SK-N-SH treated with all-trans-retinoic acid at 6 μM for 48 hours (cell line): ENCODE measurements around the gene LENEP.

Experiments
- ATAC-seq: fragments of 200-7000 bp; cut with Tn5 transposase; 3 replicates; pipeline ENCODE4 v1.9.1; 2020; ENCODE audit warnings: mild to moderate bottlenecking, moderate library complexity
- BACH2 ChIP-seq: fragments of 250-450 bp; sonication (Bioruptor Pico); IDR thresholded peaks from 2 replicates; pipeline ENCODE4 v1.9.0; 2021; ENCODE audit warnings: mild to moderate bottlenecking, borderline replicate concordance
- CSDC2 ChIP-seq: fragments of 250-450 bp; sonication (Bioruptor Pico); IDR thresholded peaks from 2 replicates; pipeline ENCODE4 v1.5.0; 2020; ENCODE audit warnings: mild to moderate bottlenecking, moderate library complexity
- ESRRG ChIP-seq: fragments of 250-450 bp; sonication (Bioruptor Pico); IDR thresholded peaks from 2 replicates; pipeline ENCODE4 v1.6.1; 2021; ENCODE audit warnings: mild to moderate bottlenecking
- GLIS3 ChIP-seq: fragments of 250-450 bp; sonication (Bioruptor Pico); IDR thresholded peaks from 2 replicates; pipeline ENCODE4 v1.5.0; 2020; ENCODE audit warnings: mild to moderate bottlenecking, moderate library complexity
- ISL1 ChIP-seq: fragments of 250-450 bp; sonication (Bioruptor Pico); IDR thresholded peaks from 2 replicates; pipeline ENCODE4 v2.1.2; 2022; ENCODE audit warnings: mild to moderate bottlenecking, moderate library complexity
- PPARA ChIP-seq: fragments of 250-450 bp; sonication (Bioruptor Pico); IDR thresholded peaks from 2 replicates; pipeline ENCODE4 v1.5.0; 2020; ENCODE audit warnings: mild to moderate bottlenecking, borderline replicate concordance
- RARB ChIP-seq: fragments of 250-450 bp; sonication (Bioruptor Pico); IDR thresholded peaks from 2 replicates; pipeline ENCODE4 v1.8.0; 2021; ENCODE audit warnings: mild to moderate bottlenecking, moderate library complexity
- SNAI2 ChIP-seq: fragments of 250-450 bp; sonication (Bioruptor Pico); IDR thresholded peaks from 2 replicates; pipeline ENCODE4 v1.5.0; 2020; ENCODE audit warnings: mild to moderate bottlenecking, moderate library complexity
- TCF4 ChIP-seq: fragments of 250-450 bp; sonication (Bioruptor Pico); IDR thresholded peaks from 2 replicates; pipeline ENCODE4 v1.8.0; 2021; ENCODE audit warnings: mild to moderate bottlenecking, moderate library complexity, borderline replicate concordance
- ZC3H10 ChIP-seq: fragments of 250-450 bp; sonication (Bioruptor Pico); IDR thresholded peaks from 2 replicates; pipeline ENCODE4 v1.5.1; 2021; ENCODE audit warnings: mild to moderate bottlenecking, moderate library complexity
- ZFP3 ChIP-seq: fragments of 250-450 bp; sonication (Bioruptor Pico); IDR thresholded peaks from 2 replicates; pipeline ENCODE4 v1.5.0; 2020; ENCODE audit warnings: mild to moderate bottlenecking, moderate library complexity
- ZFP30 ChIP-seq: fragments of 450-650 bp; formaldehyde crosslinking; IDR thresholded peaks from 2 replicates; pipeline ENCODE4 v1.5.0; 2022; ENCODE audit warnings: mild to moderate bottlenecking, moderate library complexity
- ZNF565 ChIP-seq: fragments of 450-650 bp; formaldehyde crosslinking; conservative IDR thresholded peaks from 2 replicates; pipeline ENCODE4 v1.5.0; 2020; ENCODE audit warnings: low read depth, mild to moderate bottlenecking, moderate library complexity
- ZNF70 ChIP-seq: fragments of 450-650 bp; formaldehyde crosslinking; IDR thresholded peaks from 2 replicates; pipeline ENCODE4 v1.5.0; 2020; ENCODE audit warnings: mild to moderate bottlenecking, moderate library complexity
- ZNF8 ChIP-seq: fragments of 450-650 bp; formaldehyde crosslinking; IDR thresholded peaks from 2 replicates; pipeline ENCODE4 v1.5.0; 2020; ENCODE audit warnings: mild to moderate bottlenecking, moderate library complexity
- TF ChIP-seq, protein P1 (sequence below): fragments of 250-450 bp; sonication (Bioruptor Pico); IDR thresholded peaks from 2 replicates; pipeline ENCODE4 v1.8.0; 2021; ENCODE audit warnings: low read depth, mild to moderate bottlenecking, moderate library complexity, borderline replicate concordance
- TF ChIP-seq, protein P2 (sequence below): fragments of 250-450 bp; sonication (Bioruptor Pico); IDR thresholded peaks from 2 replicates; pipeline ENCODE4 v1.5.1; 2021; ENCODE audit warnings: mild to moderate bottlenecking, moderate library complexity
- TF ChIP-seq, protein P3 (sequence below): fragments of 250-450 bp; sonication (Bioruptor Pico); IDR thresholded peaks from 2 replicates; pipeline ENCODE4 v1.8.0; 2020; ENCODE audit warnings: mild to moderate bottlenecking, moderate library complexity, borderline replicate concordance
- TF ChIP-seq, protein P4 (sequence below): fragments of 250-450 bp; sonication (Bioruptor Pico); IDR thresholded peaks from 2 replicates; pipeline ENCODE4 v1.5.1; 2020; ENCODE audit warnings: low read depth, mild to moderate bottlenecking, moderate library complexity
- TF ChIP-seq, protein P5 (sequence below): fragments of 250-450 bp; sonication (Bioruptor Pico); IDR thresholded peaks from 2 replicates; pipeline ENCODE4 v1.5.0; 2020; ENCODE audit warnings: mild to moderate bottlenecking, moderate library complexity

LENEP gene

DNA sequence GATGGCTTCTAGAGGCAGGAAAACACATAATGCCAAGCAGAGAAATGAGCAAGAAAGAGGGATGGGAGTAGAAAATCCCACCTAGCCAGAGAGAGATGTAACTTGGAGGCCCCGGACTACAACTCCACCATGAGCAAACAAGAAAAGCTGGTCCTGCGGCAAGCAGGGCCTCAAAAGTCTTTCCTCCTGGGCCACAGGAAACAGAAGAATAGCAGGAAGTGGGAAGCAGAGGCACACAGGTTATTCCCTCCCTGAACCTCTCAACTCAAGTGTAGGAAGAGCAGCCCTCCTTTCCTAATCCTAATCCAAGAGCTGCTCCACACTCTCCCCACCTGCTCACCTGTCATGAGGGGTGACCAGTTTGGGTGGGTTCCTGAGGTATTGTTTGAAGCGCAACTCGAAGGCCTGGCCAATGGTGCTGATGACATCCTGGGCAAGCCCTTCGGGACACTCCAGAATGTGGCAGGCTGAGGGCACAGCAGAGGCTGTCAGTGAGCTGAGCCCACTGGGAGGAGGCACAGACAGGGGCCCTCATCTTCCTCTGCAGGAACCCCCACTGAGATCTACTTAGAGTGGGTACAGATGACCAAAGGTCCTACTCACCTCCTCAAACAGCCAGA is 25.9 kb upstream of the LENEP start (continued):
- TF ChIP-seq ZFP3 (CRISPR knock-in tag) (no peak), CSDC2 (CRISPR knock-in tag) (no peak), GLIS3 (CRISPR knock-in tag) (no peak)

DNA sequence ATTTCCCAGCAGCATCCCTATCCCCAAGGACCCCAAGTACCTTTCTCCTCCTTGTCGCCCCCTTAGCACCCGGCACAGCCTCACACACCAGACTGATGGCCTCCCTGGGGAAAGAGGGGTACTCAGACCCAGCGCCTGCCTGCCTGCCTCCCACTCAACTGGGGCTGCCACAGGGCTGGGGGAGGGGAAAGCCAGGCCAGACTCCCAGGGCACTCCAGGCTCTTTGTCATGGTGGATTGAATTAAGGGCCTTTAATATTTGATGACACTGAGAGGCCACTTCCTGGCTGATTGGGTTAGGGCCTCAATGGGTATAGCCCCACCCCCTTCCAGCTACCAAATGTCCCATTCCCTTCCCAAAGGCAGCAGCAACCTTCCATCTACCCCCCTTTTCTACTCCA is 24.7 kb upstream of the LENEP start:
- TF ChIP-seq, protein P1, sequence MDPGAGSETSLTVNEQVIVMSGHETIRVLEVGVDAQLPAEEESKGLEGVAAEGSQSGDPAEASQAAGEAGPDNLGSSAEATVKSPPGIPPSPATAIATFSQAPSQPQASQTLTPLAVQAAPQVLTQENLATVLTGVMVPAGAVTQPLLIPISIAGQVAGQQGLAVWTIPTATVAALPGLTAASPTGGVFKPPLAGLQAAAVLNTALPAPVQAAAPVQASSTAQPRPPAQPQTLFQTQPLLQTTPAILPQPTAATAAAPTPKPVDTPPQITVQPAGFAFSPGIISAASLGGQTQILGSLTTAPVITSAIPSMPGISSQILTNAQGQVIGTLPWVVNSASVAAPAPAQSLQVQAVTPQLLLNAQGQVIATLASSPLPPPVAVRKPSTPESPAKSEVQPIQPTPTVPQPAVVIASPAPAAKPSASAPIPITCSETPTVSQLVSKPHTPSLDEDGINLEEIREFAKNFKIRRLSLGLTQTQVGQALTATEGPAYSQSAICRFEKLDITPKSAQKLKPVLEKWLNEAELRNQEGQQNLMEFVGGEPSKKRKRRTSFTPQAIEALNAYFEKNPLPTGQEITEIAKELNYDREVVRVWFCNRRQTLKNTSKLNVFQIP (CRISPR knock-in tag) = no peak
- TF ChIP-seq ZFP3 (CRISPR knock-in tag) (no peak), BACH2 (CRISPR knock-in tag) (no peak), ZNF70 (no peak), ISL1 (no peak), SNAI2 (CRISPR knock-in tag) (no peak), TCF4 (CRISPR knock-in tag) (no peak), ZNF8 (CRISPR knock-in tag) (no peak), CSDC2 (CRISPR knock-in tag) (no peak), PPARA (no peak), ESRRG (CRISPR knock-in tag) (no peak), RARB (no peak)
- TF ChIP-seq, protein P2, sequence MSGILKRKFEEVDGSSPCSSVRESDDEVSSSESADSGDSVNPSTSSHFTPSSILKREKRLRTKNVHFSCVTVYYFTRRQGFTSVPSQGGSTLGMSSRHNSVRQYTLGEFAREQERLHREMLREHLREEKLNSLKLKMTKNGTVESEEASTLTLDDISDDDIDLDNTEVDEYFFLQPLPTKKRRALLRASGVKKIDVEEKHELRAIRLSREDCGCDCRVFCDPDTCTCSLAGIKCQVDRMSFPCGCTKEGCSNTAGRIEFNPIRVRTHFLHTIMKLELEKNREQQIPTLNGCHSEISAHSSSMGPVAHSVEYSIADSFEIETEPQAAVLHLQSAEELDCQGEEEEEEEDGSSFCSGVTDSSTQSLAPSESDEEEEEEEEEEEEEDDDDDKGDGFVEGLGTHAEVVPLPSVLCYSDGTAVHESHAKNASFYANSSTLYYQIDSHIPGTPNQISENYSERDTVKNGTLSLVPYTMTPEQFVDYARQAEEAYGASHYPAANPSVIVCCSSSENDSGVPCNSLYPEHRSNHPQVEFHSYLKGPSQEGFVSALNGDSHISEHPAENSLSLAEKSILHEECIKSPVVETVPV (CRISPR knock-in tag) = no peak
- TF ChIP-seq, protein P3, sequence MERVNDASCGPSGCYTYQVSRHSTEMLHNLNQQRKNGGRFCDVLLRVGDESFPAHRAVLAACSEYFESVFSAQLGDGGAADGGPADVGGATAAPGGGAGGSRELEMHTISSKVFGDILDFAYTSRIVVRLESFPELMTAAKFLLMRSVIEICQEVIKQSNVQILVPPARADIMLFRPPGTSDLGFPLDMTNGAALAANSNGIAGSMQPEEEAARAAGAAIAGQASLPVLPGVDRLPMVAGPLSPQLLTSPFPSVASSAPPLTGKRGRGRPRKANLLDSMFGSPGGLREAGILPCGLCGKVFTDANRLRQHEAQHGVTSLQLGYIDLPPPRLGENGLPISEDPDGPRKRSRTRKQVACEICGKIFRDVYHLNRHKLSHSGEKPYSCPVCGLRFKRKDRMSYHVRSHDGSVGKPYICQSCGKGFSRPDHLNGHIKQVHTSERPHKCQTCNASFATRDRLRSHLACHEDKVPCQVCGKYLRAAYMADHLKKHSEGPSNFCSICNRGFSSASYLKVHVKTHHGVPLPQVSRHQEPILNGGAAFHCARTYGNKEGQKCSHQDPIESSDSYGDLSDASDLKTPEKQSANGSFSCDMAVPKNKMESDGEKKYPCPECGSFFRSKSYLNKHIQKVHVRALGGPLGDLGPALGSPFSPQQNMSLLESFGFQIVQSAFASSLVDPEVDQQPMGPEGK (CRISPR knock-in tag) = no peak
- TF ChIP-seq, protein P4, sequence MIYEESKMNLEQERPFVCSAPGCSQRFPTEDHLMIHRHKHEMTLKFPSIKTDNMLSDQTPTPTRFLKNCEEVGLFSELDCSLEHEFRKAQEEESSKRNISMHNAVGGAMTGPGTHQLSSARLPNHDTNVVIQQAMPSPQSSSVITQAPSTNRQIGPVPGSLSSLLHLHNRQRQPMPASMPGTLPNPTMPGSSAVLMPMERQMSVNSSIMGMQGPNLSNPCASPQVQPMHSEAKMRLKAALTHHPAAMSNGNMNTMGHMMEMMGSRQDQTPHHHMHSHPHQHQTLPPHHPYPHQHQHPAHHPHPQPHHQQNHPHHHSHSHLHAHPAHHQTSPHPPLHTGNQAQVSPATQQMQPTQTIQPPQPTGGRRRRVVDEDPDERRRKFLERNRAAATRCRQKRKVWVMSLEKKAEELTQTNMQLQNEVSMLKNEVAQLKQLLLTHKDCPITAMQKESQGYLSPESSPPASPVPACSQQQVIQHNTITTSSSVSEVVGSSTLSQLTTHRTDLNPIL (CRISPR knock-in tag) = no peak
- ATAC-seq = no peak

DNA sequence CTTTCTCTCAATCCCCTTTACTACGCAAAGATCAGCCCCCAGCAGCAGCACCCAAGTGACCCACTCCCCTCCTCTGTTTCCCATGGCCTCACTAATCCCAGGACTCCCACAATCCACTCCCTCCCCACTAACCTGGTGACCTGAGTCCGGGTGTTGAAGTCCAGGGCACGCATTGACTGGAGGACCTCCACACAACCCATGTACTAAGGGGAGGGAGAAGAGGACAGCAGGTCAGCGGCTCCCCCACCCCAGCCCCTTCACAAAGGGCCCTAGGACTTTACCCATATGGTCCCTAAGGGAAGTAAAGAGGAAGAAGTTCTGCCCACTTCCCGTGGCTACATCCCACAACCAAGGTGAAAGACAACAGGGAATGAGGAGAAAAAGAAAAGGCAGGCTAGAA is 24.1 kb upstream of the LENEP start:
- no peak for ATAC-seq

DNA sequence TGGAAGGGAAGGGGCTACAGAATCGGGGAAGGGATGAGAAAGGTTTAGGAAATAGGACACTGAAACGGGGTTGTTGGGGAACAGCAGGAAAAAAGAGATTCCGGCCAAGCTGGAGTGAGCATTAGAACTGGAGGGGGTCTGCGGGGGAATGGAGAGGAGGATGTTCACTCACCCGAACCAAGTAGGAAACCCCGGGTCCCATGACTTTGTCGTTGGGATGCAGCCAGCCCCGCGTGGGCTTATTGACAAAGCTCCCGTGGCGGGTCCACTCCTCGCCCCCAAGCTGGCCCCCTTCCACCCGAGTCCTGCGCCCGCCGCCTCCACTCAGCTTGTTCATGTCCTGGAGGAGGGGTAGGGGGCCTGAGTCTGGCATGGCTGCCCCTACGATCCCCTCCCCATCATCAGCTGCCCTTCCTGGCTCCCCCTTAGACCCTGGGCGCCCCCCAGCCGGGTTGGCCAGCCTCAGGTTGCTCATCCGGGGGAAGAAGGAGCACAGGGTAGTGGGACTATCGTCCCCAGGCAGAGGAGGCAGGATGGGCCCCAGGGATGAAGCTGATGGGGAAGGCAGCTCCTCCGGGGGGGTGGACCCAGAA is 23.4 kb upstream of the LENEP start:
- ATAC-seq = no peak
- no peak for TF ChIP-seq ZNF565 (CRISPR knock-in tag)
- TF ChIP-seq ISL1 = no peak
- TF ChIP-seq, protein P2 (CRISPR knock-in tag) = no peak
- TF ChIP-seq, protein P5, sequence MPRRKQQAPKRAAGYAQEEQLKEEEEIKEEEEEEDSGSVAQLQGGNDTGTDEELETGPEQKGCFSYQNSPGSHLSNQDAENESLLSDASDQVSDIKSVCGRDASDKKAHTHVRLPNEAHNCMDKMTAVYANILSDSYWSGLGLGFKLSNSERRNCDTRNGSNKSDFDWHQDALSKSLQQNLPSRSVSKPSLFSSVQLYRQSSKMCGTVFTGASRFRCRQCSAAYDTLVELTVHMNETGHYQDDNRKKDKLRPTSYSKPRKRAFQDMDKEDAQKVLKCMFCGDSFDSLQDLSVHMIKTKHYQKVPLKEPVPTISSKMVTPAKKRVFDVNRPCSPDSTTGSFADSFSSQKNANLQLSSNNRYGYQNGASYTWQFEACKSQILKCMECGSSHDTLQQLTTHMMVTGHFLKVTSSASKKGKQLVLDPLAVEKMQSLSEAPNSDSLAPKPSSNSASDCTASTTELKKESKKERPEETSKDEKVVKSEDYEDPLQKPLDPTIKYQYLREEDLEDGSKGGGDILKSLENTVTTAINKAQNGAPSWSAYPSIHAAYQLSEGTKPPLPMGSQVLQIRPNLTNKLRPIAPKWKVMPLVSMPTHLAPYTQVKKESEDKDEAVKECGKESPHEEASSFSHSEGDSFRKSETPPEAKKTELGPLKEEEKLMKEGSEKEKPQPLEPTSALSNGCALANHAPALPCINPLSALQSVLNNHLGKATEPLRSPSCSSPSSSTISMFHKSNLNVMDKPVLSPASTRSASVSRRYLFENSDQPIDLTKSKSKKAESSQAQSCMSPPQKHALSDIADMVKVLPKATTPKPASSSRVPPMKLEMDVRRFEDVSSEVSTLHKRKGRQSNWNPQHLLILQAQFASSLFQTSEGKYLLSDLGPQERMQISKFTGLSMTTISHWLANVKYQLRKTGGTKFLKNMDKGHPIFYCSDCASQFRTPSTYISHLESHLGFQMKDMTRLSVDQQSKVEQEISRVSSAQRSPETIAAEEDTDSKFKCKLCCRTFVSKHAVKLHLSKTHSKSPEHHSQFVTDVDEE = no peak
- TF ChIP-seq, protein P3 (CRISPR knock-in tag) = no peak
- TF ChIP-seq, all 23 proteins: peak for 0

More for the DNA sequence above, 24.1 kb upstream of the LENEP start:
- TF ChIP-seq ZNF70 (no peak), SNAI2 (CRISPR knock-in tag) (no peak), ZC3H10 (no peak), GLIS3 (CRISPR knock-in tag) (no peak), ZNF8 (CRISPR knock-in tag) (no peak), ESRRG (CRISPR knock-in tag) (no peak), ZFP30 (no peak)
